Right ventricle myocardium inferior (tissue), 1 donor: Measurements from ENCODE around the gene ZC3H12A. TPM values are rescaled to one million over a fixed set of nuclear protein-coding genes. Genes with fewer than 3 reads are reported as not detected.

ENCODE experiments used
- ATAC-seq: fragments of 200-7000 bp; cut with Tn5 transposase; one replicate; pipeline ENCODE4 v1.9.1; 2020; ENCODE audit warnings: mild to moderate bottlenecking, moderate library complexity
- DNase-seq: peaks from one replicate; pipeline ENCODE4 v3.0.0; 2021; ENCODE audit errors: missing footprints
- intact Hi-C: fragments of 100-400 bp; cut with DNase I; formaldehyde crosslinking; loops from one replicate; pipeline ENCODE4 v1.11.0; 2022
- total RNA-seq: library from RNA; stranded (reverse); fragmentation: NEBNext Ultra II Directional; extraction: Animal tissue kit (Norgen Biotek cat#: 25700); gene quantifications from one replicate; pipeline ENCODE4 v1.2.1, GENCODE V29; 2021
- donor health status: DM: no; HTN: yes; CAD: no; lungs with severe emphysema.

Gene ZC3H12A
- total RNA-seq, 1 donor from 2014 or later = 4.3 TPM

DNA sequence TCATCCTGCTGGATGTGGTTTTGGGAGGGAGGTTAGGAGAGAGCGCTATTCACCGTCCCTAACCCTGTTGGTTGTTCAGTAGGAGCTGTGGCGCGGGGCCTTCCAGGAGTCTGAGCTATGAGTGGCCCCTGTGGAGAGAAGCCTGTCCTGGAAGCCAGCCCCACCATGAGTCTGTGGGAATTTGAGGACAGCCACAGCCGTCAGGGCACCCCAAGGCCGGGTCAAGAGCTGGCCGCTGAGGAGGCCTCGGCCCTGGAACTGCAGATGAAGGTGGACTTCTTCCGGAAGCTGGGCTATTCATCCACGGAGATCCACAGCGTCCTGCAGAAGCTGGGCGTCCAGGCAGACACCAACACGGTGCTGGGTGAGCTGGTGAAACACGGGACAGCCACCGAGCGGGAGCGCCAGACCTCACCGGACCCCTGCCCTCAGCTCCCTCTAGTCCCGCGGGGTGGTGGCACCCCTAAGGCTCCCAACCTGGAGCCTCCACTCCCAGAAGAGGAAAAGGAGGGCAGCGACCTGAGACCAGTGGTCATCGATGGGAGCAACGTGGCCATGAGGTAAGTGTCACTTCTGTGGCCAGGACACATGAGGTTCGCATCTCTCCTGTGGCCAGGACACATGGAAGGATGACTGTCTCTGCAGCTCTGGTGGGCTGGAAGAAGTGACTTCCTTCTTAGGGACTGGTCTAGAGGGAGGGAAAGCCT, 1.2 kb downstream of the ZC3H12A start:
- DNase-seq = no peak

DNA sequence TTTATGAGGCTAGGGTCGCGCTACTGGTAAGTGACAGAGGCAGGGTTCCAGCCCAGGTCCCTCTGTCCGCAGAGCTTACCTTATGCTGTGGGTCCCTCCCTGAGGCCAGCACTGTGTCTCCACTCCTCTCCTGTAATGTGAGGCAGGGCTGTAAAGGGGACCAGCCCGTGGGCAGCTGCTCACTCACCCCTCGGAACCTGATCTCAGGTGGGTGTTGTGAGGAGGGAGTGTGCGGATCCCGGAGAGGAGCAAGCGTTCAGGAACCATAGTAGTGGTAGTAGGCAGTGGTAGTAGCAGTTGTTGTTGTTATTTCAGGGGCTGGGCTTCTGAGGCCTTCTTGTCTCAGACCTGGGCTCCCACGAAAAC, 1.7 kb downstream of the ZC3H12A start:
- intact Hi-C loops = loop anchor here (10.0 kb wide), 1 partner anchor 79 kb away; the partner anchor contains the start of genes DNALI1 and SNIP1
- no peak for ATAC-seq
- DNase-seq = no peak

More for the DNA sequence above, 1.2 kb downstream of the ZC3H12A start:
- intact Hi-C loops = loop anchor here (10.0 kb wide), 1 partner anchor 79 kb away; the partner anchor contains the start of genes DNALI1 and SNIP1
- no peak for ATAC-seq

DNA sequence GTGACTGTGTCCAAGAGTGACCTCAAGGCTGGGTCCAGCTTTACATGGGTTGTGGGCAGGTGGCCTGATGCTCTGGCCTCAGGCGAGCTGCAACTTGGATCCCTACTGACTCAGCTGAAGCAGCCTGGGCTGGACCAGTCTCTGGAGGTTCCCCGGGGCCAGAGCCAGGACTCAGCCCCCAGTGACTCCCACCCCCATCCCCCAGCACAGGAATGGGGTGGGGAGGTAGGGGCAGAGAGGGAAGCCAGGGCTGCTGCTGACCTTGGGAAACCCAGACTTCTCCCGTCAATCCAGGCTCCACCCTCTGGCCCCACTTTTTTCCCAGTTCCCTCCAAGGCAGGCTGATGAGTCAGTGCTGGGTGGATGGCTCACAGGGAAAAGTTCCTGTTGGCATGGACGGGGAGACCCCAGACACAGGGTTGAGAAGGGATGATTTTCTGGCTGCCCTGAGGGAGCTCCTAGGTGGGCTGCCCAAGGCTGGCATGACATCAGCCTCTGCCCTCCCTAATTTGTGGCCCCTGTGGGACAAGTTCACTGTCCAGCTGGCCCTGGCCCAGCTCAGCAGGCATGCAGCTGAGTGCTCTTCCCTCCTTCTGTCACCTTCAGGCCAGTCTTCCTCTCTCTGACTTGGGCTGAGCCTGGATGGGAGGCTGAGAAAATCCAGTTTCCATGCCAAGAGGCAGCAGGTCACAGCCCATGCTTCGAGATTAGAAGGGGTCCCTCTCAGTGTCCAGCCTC, 2.2 kb downstream of the ZC3H12A start:
- ATAC-seq (peak; percentile 33), DNase-seq (peak; percentile 82)
- intact Hi-C loops = loop anchor here (10.0 kb wide), 1 partner anchor 78 kb away; the partner anchor contains the start of genes DNALI1 and SNIP1

DNA sequence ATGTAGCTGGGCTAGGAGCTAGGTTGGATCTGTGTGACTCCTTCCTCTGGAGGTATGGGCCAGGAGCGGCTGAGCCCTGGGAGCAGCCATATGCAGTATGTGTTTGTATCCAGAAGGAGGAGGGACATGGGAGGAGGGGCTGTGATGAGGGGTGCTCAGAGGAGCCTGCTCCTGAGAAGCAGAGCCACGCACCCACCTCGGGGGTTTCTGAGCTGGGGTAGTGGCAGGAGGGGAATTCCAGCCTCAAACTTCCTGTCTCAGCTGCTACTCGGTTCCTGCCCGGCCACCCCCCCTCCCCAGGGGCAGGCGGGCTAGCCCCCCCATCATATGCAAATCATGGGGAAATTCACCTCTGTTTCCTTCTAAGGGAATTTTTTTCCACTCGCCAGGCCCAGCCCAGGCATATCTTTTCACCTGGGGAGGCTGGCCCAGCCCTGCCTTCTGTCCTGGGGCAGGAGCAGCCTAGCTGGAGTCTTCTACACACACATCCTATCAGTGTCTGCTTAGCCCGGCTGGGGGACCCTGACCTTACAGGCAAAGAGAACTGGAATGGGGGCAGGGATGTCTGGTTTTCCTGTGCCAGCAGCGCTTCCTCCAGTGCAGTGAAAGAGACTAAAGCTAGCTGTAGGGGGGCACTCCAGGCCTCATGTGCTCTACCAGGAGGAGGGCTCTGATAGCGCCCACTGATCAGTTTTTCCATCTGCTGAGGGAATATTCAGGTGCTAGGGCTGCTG, 3.0 kb downstream of the ZC3H12A start:
- DNase-seq = peak; percentile 69
- intact Hi-C loops = loop anchor here (10.0 kb wide), 1 partner anchor 77 kb away; the partner anchor contains the start of genes DNALI1 and SNIP1
- ATAC-seq = no peak

DNA sequence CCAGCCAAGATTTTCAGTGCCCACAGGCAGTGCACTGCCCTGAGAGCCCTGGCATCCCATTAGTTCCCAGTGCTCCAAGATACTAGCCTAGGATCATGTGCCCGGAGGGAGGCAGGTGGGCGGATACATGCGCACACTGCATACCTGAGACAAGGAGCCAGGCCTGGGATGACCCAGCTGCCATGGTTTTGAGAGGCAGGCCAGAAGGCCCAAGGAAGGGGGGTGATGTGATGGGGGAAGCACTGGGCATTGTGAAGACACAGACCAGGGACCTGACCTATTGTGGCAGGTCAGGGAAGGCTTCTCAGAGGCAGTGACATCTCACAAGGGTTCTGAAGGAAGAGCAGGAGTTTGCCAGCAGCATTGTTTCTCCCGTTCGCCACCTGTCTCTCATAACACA, 3.6 kb downstream of the ZC3H12A start:
- DNase-seq = peak; percentile 39
- intact Hi-C loops = loop anchor here (10.0 kb wide), 1 partner anchor 77 kb away; the partner anchor contains the start of genes DNALI1 and SNIP1
- no peak for ATAC-seq

DNA sequence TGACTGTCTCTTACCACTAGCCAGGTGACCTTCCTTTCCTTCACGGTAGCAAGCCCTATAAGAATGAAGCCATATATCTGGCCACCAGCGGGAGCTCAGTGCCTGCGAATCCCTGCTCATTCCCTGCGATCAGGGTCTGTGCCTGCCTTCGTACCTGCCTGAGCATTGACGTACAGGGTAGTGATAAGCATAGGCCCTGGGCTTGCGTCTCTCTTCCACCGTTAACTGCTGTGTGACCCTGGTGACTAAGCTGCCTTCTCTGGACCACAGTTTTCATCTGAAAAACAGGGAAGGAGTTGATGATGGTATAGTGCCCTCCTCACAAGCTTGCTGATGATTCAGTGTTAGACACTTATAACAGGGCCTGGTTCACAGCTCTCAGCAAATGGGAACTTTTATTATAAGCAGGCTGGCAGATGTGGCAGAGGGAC, 4.1 kb downstream of the ZC3H12A start:
- intact Hi-C loops = loop anchor here (10.0 kb wide), 1 partner anchor 76 kb away; the partner anchor contains the start of genes DNALI1 and SNIP1
- no peak for DNase-seq

DNA sequence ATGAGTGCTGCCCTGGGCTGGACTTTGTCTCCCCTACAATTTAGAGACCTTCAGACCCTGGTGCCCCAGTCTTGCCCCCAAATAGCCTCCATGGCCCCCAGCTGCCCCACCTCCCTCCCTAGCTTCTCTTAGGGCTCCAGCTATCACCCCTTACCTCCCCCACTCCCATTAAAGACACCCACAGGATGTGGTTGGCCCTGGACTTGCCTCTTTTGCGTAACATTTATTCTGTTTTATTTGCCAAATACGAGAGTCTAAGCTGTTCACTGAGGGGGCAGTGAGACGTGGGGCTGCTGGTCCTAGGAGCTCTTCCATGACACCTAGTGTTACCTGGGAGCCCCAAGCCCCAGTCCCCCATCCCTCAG, 4.5 kb downstream of the ZC3H12A start:
- intact Hi-C loops = loop anchor here (10.0 kb wide), 1 partner anchor 76 kb away; the partner anchor contains the start of genes DNALI1 and SNIP1
- DNase-seq (peak; percentile 47), ATAC-seq (no peak)

More for the DNA sequence above, 4.1 kb downstream of the ZC3H12A start:
- ATAC-seq = no peak

DNA sequence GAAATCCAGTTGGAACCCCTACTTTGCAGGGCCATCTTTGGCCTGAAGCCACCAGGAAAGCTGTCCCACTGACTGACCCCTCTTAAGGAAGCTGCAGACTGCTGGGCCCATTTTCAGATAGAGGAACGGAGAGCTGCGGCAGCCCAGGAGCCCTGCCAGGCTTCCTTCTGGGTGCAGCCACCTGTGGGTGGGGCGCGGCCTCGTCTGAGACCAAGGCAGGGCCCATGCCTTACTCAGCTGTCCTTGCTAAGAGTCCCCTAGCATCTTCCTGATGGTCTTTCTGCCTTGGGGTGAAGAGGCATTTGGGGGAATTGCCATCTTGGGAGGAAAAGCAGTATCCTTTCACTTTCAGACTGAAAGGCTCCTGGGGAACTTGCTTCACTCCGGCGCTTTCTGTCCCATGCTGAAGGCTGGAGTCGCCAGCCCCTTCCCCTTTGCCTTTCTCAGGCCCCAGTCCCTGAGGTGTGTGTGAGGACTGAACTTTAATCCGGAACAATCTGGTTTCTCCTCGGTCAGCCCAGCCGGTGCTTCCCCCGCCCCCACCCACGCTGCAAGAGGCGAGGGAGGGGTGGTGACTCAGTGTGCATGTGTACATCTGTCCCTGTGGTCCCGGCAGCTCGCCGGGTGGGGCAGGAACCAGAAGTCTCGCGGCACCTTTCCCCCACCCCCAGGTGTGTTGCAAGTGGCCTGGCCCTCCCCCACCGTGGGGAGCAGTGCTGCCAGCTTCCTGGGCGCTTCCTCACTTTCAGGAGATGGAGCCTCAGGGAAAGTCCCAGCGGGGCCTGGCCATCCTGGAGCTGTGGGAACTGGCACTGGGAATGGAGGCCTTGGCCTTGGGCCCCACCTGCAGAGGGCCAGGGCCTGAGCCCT, 5.1 kb downstream of the ZC3H12A start:
- intact Hi-C loops = loop anchor here (10.0 kb wide), 1 partner anchor 75 kb away; the partner anchor contains the start of genes DNALI1 and SNIP1
- ATAC-seq = peak; percentile 49
- peak; percentile 91 for DNase-seq

DNA sequence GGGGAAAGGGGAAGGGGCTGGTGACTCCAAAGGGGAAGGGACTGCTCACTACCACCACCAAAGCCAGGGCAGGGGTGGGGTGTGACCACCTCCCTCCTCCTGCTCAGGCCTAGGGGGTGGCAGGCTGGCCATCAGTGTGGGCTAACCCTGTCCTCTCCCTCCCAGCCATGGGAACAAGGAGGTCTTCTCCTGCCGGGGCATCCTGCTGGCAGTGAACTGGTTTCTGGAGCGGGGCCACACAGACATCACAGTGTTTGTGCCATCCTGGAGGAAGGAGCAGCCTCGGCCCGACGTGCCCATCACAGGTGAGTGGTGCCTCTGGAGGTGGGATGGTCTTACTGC, 5.7 kb downstream of the ZC3H12A start:
- ATAC-seq (no peak), DNase-seq (peak; percentile 74)
- intact Hi-C loops = no loop called here

DNA sequence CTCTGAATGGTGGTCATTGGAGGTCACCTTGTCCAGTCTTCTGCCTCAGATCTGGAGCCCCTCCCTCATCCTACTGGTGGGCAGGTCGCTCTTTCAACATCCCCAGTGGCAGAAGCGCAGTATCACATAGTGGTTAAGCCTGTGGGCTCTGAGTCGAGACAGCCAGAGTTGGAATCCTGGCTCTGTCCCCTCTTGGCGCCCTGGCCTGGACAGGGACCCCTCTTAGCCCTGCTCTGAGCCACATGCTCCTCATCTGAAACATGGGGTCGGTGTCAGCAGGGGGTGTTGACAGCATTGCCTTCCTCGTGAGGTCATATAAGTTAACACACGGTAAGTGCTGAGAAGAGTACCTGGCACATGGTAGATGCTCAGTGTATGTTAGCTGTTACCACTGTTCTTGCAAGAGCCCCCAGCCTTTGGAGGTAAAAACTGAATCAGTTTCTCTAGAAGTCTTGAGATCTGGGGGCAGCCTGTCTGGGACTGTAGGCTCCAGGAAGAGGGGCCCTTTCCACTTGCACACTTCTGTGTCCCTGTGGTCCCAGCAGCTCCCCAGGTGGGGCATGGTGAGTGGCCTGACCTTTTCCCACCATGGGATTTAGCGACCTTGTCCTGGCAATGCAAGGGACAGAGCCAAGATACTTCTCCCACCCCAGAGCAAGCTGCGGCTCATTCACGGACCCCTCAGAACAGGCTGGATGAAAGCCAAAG, 6.4 kb downstream of the ZC3H12A start:
- DNase-seq (no peak), ATAC-seq (no peak)
- intact Hi-C loops = no loop called here

DNA sequence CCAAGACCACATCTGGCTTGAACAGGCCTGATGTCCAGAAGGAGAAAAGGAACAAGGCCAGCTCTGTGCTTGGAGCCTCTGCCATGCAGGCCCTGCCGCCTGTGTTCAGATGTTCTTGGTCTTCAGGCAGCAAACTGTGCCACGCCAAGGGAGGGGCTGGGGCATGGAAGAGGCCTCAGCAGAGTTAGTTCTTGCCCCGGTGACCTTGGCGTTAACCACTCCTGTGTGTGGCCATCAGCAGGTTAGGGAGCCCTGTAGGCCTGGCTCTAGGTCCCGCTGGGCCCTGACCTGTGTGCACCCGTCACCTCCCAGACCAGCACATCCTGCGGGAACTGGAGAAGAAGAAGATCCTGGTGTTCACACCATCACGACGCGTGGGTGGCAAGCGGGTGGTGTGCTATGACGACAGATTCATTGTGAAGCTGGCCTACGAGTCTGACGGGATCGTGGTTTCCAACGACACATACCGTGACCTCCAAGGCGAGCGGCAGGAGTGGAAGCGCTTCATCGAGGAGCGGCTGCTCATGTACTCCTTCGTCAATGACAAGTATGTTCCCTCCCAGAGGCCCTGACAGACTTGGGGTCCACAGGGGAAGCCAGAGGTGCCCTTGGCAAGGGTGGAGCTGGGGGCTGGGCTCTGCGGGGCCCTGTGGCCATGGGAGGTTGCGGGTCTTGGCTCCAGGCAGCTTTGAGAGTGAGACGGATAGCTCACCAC, 7.1 kb downstream of the ZC3H12A start:
- DNase-seq (peak; percentile 56), ATAC-seq (no peak)
- intact Hi-C loops = no loop called here

DNA sequence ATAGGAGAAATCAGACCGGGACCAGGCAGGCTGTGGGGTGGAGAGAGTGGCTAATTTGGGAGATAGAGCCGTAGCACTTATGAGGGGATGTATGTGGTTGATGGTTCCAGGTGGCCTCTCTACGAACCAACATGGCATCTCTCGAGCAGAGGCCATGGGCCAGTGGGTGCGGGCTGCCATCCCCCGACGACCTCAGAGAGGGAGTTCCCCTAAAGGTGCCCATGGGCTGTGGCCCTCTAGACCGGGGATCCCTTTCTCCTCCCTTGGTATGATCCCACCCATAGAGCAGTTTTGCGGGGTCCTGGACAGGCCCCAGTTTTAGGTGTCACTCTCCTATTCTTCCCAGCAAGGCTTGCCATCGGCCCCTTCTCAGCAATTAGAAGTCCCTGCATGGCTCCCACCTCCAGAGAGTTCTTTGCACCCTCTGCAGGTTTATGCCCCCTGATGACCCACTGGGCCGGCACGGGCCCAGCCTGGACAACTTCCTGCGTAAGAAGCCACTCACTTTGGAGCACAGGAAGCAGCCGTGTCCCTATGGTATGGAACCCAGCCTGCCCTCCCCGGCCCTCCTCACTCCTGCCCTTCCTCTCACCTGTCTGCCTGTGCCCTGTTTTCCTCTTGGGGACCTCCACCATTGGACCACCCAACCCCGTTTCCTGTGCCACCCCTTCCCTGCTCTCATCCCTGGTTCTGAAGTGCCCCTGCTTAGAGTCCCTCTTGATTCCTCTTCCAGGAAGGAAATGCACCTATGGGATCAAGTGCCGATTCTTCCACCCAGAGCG, 7.8 kb downstream of the ZC3H12A start:
- DNase-seq = peak; percentile 34
- no peak for ATAC-seq
- intact Hi-C loops = no loop called here

DNA sequence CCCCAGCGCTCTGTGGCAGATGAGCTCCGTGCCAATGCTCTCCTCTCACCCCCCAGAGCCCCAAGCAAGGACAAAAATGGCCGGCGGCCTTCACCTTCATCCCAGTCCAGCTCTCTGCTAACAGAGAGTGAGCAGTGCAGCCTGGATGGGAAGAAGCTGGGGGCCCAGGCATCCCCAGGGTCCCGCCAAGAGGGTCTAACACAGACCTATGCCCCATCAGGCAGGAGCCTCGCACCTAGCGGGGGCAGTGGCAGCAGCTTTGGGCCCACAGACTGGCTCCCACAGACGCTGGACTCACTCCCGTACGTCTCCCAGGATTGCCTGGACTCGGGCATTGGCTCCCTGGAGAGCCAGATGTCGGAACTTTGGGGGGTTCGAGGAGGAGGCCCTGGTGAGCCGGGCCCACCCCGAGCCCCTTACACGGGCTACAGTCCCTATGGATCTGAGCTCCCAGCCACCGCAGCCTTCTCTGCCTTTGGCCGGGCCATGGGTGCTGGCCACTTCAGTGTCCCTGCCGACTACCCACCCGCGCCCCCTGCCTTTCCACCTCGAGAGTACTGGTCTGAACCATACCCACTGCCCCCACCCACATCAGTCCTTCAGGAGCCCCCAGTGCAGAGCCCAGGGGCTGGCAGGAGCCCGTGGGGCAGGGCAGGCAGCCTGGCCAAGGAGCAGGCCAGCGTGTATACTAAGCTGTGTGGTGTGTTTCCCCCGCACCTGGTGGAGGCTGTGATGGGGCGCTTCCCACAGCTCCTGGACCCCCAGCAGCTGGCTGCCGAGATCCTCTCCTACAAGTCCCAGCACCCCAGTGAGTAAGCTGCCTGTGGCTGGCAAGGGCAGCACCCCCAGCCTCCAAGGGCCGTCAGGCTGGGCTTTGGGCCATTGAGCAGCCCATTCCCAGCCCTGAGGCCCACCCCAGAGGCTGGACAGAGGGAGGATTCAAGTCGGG, 8.7 kb downstream of the ZC3H12A start:
- intact Hi-C loops = no loop called here
- DNase-seq (peak; percentile 55), ATAC-seq (no peak)

DNA sequence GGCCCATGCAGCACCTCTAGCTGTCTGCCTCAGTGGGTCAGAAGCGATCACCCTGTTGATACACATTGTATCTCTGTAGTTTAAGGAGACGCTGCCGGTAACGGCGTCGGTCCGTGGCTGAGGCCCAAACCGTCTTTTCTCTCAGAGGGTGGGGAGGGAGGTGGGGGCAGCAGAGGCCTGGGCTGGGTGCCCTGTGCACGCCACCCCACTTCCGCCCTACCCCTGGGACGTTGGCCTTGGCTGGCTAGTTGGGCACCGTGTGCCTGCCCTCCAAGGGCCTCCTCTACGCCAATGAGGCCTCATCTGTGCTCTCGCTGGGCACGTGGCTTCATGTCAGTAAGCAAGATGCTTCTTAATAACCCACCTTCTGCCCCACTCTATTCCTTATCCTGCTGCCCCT, 9.4 kb downstream of the ZC3H12A start:
- no peak for ATAC-seq
- peak; percentile 44 for DNase-seq
- intact Hi-C loops = no loop called here

DNA sequence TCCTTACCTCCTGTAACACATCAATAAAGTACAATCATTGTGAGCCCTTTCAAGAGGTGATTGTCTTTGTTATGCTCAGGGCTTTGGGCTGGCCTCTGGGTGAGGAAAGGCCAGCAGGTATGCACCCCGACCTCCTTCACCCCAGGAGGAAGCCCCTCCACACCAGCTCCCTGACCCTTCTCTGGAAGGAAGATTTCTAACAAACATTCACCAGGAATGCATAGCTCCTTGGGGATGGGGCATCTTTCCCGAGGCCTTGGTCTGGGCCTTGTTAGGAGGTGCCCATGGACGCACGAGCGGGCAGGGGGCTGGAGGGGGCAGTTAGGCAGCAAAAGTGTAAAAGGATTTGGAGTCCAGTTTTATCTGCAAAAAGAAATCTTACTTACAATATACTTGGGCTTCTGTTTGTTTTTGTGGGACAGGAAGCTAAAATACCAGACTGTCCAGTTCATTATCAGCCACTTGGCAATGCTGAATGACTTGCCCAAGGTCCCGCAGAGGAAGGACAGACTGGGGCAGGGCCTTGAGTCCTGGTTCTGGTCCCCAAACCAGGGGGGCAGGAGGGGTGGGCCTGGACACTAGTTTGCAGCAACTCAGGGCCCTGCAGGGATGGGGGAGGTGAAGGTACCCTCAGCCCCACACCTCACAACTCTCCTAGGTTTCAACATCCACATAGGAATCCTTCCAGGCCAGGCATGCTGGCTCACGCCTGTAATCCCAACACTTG, 10.1 kb downstream of the ZC3H12A start:
- intact Hi-C loops = no loop called here
- DNase-seq (peak; percentile 64), ATAC-seq (no peak)
